GM04504 (cell line): Measurements from ENCODE around the gene BTBD6.

ENCODE experiments used
- DNase-seq: peaks from one replicate; pipeline ENCODE4 v3.0.0-alpha.2; 2012; ENCODE audit warnings: low read depth

The BTBD6 gene

DNA sequence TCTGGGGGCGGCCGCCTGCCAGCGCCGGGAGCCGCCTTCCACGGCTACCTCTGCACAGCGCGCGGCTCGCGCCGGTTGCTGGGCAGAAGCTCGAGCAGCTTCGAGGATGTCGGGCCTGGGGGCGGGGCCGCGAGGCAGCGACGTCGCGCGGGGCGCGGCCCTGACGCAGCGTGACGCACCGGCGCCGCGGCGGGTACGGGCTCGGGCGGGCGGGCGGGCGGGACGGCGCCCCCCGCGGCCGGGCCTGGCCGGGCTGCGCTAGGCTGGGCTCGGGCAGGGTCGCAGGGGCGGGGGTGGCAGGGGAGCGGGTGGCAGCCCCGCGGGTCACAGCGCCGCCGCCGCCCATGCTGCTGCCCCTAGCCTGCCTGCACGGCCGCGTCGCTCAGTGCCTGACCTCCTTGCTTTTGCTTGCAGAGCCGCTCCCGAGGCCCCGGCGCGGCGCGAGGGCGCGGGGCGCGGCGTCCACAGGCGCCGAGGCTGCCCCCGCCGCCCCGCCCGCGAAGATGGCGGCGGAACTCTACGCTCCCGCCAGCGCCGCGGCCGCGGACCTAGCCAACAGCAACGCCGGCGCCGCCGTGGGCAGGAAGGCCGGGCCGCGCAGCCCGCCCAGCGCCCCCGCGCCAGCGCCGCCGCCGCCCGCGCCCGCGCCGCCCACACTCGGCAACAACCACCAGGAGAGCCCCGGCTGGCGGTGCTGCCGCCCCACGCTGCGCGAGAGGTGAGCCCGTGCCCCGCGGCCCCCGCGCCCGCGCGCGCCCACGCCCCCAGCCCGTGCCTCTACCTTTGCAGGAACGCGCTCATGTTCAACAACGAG is at the start of gene BTBD6:
Gene BTBD6, plus strand, starts transcription at position 166 of the 814 bp plus-strand sequence. Its CDS starts 179 bp downstream, at position 345.
- peak; percentile 51 for DNase-seq

- DNase-seq: no peak
These were observed 49.7 kb upstream of the BTBD6 start for GRCh38 chr14:105198588-105198987.

- DNase-seq: no peak
These were observed 49.2 kb upstream of the BTBD6 start for GRCh38 chr14:105199093-105199492.

DNA sequence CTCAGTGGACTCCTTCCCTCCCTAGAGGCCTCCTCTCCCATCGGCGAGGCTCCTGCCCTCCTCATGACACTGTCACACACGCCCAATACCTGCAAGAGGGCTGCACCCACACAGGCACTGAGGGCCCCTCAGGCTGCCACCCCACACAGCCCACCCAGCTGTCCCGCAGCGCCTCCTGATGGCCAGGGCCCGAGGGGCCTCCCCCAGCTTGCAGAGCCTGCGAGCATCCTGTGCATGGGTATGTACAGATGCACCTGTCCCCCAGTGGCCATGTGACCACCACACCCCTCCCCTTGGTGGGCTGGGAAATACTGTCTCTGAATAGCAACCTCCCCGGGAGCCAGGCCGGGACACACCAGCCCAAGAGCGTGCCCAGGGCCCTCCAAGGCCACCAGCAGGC is 48.3 kb upstream of the BTBD6 start:
- DNase-seq: no peak

GRCh38 chr14:105200641-105201040 is 47.7 kb upstream of the BTBD6 start:
- no peak for DNase-seq

DNA sequence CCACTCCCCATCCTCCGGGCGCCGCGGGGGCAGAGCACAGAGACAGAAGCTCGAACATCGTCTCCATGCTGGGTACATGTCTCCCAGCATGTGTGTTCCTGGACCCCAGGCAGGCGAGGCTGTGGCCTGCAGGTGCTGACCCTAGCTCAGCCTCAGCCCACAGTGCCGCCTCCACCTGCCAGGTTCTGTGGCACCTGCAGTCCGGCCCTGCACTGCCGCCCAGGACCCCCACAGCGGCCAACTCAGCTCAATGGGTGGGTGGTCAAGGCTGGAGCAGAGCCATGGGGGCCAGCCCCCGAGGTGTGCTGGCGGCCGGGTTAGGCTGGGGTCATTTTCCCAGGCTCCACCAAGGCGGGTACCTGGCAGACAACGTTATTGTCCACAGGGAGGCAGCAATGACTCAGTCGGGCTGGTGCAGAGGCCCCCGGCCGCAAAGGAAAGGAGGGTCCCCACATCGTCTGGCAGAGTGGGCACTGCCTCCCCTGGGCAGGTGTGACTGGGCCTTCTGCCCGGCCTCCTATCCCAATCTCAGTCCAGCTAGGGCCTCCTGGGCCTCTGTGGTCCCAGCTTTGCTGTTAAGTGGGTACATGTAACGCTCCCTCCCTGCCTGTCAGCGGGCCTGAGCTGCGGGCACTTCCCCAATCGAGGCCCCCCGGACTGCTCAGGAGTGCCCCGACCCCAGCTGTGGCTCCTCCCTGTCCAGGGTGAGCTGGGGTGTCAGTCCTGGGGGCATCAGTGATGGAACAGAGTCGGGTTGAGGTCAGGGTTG is 47.0 kb upstream of the BTBD6 start:
- DNase-seq: no peak

DNA sequence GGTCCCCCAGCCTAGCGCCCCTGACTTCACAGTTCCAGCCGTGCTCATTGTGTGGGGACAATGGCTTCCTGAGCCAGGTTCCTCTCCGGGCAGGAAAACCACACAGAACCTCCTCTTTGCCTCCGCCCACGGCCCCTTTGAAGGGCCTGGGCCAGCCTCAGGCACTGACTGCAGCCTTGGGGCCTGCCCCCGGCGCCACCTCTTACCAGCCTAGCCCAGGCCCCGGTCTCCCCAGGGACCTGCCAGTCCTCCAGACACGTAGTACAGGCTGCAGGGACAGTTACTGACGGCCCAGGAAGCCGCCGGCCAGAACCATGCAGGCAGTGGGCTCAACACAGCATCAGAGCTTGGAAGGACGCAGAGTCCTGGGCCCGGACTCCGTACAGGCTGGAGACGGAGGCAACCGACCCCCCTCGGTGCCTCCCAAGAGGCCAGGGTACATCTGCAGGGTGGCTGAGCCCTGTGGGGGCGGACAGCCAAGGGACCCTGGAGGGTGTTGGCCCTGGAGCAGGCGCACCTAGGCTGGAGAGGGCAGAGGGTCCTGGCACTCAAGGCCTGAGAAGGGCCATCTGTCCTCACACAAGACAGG is 46.3 kb upstream of the BTBD6 start:
- no peak for DNase-seq

DNA sequence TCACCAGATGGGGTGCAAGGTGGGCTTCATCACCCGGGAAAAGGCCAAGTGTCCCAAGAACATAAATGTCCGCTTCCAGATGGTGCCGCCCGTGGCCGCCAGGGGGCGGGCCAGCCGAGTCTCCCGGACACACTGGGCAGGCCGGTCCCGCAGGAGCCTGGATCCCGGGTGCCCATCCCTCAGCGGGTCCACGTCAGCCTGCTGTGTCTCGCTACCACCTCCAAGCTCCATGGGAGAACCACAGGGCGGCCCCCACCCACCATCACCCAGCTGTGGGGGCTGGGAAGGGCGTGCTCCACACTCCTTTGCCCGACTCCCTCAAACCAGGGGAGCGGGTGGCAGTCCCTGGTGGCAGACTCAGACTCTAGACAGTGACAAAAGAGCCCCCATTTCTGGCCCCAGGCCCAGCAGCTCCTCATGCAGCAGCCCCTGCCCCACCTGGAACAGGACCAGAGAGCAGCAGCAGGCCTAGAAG is 45.2 kb upstream of the BTBD6 start:
- DNase-seq: peak; percentile 23

- no peak for DNase-seq
These were observed 44.6 kb upstream of the BTBD6 start for GRCh38 chr14:105203701-105204100.

DNA sequence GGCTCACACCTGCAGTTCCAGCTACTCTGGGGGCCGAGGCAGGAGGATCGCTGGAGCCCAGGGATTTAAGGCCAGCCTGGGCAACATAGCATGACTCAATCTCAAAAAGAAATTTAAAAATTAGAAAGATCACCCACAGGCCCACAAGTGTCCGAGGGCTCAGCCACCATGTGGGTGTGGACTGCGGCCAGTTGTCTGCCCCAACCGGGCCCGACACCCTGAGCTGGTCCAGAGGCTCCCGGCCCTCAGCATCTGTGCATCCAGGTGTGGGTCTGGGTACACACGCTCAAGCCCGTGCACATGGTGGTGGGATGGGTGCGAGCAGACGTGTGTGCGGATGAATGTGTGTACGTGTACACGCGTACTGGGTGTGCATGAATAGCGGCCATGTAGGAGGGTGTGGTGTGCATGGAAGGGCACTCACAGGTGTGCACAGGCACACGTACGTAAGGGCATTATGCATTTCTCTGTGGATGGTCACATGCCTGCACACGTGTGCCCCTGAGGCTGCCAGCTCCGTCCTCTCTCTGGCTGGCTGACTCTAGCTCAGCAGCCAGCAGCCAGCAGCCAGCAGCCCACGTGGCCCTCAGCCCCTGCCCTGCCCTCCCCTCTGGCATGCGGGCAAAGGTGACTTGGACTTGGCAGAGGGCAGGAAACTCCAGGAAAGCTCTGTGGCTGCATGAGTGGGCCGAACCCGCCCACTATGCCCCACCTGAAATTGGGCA is 44.0 kb upstream of the BTBD6 start:
- no peak for DNase-seq

GRCh38 chr14:105204931-105205672 is 43.2 kb upstream of the BTBD6 start:
- DNase-seq: no peak

DNA sequence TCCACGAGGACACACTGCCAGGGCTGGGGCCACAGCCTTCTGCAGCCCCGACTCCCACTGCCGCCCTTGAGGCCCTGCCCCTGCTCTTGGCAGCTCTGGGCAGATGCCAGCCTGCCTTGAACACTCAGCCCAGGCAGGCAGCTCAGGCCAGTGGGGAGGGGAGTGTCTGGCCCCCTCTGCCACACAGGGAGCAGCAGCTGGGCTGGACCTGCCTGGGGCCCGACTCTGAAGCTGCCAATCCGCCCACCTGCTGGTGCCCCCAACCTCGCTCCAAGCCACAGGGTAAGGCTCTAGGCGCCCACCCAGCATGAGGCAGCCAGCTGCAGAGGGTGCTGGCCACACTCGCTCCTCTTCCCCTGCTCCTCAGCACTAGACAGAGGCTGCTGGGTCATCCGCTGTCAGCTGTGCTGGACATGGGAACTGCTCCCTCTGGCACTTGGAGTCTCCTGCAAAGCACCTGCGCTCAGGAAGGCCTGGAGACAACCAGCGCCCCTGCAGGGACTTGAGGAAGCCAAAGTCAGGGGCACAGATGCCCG is 42.6 kb upstream of the BTBD6 start:
- no peak for DNase-seq

GRCh38 chr14:105206873-105207272 is 41.5 kb upstream of the BTBD6 start:
- no peak for DNase-seq

DNA sequence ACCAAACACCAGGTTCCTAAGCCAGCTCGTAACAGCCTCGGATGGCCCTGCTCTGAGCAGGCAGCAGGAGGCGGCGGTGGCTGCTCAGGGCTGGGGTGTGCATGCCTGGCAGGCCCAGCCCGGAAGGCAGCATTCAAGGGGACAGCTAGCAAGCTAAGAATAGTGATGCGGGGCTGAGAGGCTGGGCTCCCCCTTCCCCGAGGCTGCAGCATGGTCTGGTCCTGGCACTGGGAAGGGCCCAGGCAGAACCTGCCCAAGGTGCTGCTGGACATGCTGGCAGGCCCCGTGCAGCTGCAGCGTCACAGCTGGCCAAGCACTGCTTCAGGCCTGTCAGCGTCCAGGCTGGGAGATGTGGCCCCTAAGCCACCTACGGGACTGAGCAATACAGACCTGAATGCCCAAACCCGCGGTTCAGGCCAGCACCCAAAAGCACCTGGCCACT is 40.9 kb upstream of the BTBD6 start:
- DNase-seq: no peak

GRCh38 chr14:105207996-105208737 is 40.2 kb upstream of the BTBD6 start:
- no peak for DNase-seq

GRCh38 chr14:105208738-105209075 is 39.6 kb upstream of the BTBD6 start:
- DNase-seq: no peak

GRCh38 chr14:105209091-105209490 is 39.2 kb upstream of the BTBD6 start:
- no peak for DNase-seq

DNA sequence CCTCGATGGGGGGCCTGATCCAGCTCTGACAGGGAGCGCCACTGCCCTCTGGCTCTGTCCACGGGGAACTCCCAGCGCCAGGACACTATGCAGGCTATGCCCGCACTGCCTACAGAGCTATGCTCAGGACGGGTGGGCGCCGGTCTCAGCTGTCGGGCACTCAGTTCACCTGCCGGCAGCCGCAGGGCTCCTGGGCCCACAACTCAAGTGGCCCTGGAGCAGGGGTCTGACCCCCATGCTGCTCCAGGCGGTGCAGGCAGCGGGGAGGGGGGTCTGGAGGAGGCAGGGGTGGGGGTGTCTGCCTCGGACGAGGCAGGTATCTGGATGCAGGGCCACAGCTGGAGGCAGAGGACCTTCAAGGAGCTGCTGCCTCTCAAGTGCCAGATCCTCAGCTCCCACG is 38.7 kb upstream of the BTBD6 start:
- DNase-seq: no peak

DNA sequence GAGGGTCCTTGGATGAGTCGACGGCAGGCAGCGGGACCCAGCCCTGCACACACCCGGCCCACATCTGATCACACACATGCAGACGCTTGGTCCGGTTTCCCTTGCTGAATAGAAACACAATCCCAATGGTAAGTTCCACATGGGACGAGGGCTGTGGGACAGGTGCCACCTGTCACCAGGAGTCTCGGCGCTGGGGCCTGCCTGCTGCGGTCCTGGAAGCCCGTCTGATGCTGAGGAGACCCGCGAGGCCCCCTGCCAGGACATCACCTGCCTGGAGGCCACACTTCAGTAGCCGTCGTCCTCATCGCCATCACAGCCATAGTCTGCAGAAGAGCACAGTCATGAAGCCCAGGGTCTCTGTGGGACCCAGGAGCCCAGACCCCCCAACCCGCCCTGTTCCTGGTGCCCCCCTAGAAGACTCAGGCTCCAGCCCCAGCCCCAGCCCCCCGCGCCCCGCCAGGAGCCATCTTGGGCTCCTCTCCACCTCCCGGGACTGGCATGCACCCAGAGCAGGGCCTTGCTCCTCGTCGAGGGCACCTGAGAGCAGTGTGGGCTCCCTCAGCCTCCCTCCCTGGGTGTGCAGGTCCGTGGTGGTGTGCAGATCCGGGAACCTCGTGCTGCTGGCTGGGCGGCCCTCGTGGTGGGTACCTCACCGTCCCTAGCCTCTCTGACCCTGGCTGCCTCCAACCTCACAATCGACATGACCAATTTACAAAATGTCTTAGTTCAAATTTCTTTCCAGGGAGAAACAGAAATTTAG is 37.9 kb upstream of the BTBD6 start:
- no peak for DNase-seq
